Large intestine (tissue), 3 donors: Measurements from ENCODE around the gene NFE2L2. TPM values are rescaled to one million over a fixed set of nuclear protein-coding genes. Genes with fewer than 3 reads are reported as not detected.

Source experiments
- DNase-seq, 2 donors: peaks; one replicate each; pipeline versions ENCODE4 v3.0.0 to v3.0.0-alpha.2; 2013
- H3K27ac ChIP-seq: one replicate; pipeline ENCODE4 v1.5.1; 2013; ENCODE audit warnings: low read length
- H3K27me3 ChIP-seq: 2 replicates; pipeline ENCODE4 v1.6.1; 2013; ENCODE audit warnings: low read length; ENCODE audit not compliant: control insufficient read depth, insufficient read depth
- H3K36me3 ChIP-seq: 2 replicates; pipeline ENCODE4 v1.6.1; 2013; ENCODE audit warnings: low read length; ENCODE audit not compliant: control insufficient read depth, insufficient read depth
- H3K4me1 ChIP-seq: one replicate; pipeline ENCODE4 v1.6.1; 2013; ENCODE audit warnings: low read length; ENCODE audit not compliant: control insufficient read depth, insufficient read depth
- H3K4me3 ChIP-seq: one replicate; pipeline ENCODE4 v1.5.1; 2013; ENCODE audit warnings: low read length
- H3K9me3 ChIP-seq: one replicate; pipeline ENCODE4 v1.6.1; 2013; ENCODE audit warnings: mild to moderate bottlenecking, low read depth, low read length, moderate library complexity; ENCODE audit not compliant: control insufficient read depth
- WGBS: methylation state at CpG from one replicate; pipeline ENCODE4 v1.1.5; 2013; ENCODE audit warnings: low lambda C conversion rate; ENCODE audit not compliant: insufficient coverage; 5-methylcytosine and 5-hydroxymethylcytosine counted together
- polyA plus RNA-seq: library from polyadenylated mRNA; unstranded; fragments of 120-200 nt; gene quantifications from one replicate; pipeline ENCODE4 v1.2.1, GENCODE V29; 2013

The NFE2L2 gene
- polyA plus RNA-seq, 1 donor: 86.4 TPM

DNA sequence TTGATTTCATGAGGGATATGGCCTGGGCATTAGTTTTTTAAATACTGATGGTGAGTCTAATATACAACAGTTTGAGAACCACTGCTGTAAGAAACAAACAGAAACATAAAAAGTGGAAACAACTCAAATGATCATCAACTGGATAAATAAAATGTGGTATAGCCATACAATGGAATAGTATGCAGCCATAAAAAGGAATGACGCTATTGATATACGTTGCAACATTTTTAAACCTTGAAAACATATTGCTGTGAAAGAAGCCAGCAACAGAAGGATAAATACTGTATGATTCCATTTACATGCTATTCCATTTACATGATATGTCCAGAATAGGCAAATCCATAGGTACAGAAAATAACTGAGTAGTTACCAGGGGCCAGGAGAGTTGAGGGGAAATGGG, 6.5 kb downstream of the NFE2L2 start:
- Histone ChIP-seq H3K27ac (no peak overlapping the region), H3K9me3 (no peaks in the 10 kb centered on the region), H3K4me3 (no peak overlapping the region), H3K36me3 (peaks cover 3% of the 10 kb centered on the region), H3K4me1 (peaks cover 53% of the 10 kb centered on the region), H3K27me3 (no peaks in the 10 kb centered on the region)
- WGBS: 100% methylated on average over 2 of the region's 2 CpGs
- DNase-seq: no peak

DNA sequence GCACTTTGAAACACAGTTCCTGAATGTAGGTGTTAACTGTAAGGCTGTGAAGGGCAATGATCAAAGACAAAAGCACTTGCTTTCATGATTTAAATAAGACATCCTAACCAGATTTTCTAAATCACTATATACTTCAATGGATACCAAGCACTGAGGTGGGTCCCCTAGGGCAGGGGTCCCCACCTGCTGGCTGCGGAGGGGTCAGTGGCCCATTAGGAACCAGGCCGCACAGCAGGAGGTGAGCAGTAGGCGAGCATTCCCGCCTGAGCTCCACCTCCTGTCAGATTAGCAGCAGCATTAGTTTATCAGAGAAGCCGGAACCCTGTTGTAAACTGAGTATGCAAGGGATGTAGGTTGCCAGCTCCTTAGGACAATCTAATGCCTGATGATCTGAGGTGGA, 7.1 kb downstream of the NFE2L2 start:
- peak overlapping the region; percentile 94 for H3K27ac ChIP-seq
- H3K27me3 ChIP-seq: no peaks in the 10 kb centered on the region
- DNase-seq: no peak
- H3K9me3 ChIP-seq: no peaks in the 10 kb centered on the region
- peaks cover 59% of the 10 kb centered on the region for H3K4me1 ChIP-seq
- no CpG with 5 or more reads among the region's 5 CpGs for WGBS
- peaks cover 3% of the 10 kb centered on the region for H3K36me3 ChIP-seq
- H3K4me3 ChIP-seq: no peak overlapping the region

DNA sequence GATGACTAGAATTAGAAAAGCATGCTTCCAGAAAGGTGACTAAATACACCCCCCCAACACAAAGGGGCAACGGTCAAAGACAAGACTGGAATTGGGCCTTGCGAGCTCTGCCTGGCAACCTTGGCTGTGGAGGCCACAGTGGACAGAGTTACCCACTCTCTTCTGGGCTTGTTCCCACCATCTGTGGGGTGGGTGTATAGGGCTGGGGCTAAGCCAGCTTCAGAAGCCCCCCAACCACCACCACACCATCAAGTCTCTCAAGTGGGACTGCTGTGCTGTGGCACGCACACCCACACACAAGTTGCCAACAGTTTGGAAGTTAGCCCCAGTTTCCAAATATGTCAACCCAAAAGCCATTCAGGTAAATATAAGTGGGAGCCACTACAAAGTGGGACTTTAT, 7.8 kb downstream of the NFE2L2 start:
- peak overlapping the region; percentile 94 for H3K27ac ChIP-seq
- no peaks in the 10 kb centered on the region for H3K9me3 ChIP-seq
- H3K4me1 ChIP-seq: peaks cover 62% of the 10 kb centered on the region
- no peaks in the 10 kb centered on the region for H3K27me3 ChIP-seq
- DNase-seq: peak in 1 of 2 donors; percentile 33
- H3K4me3 ChIP-seq: no peak overlapping the region
- H3K36me3 ChIP-seq: peaks cover 3% of the 10 kb centered on the region
- no CpG with 5 or more reads among the region's 3 CpGs for WGBS

DNA sequence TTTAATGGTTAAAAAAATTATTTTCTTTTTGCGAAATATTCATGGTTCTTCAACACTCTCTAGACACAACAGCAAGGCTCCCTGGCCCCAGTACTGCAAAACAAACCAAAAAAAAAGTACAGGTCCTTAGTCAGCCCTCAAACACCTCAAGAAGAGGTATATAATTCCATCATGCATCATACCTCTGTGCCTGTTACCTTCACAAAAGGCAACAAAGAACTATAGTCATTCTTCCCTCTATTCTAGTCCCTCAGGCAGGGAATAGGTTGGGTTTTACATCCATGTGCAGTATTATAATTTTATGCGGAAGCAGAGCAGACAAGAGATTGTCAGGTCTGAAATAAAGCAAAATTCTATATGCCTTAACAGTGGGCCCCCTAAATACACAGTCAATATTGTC, 8.5 kb downstream of the NFE2L2 start:
- Histone ChIP-seq H3K27ac (peak overlapping the region; percentile 94), H3K4me3 (no peak overlapping the region), H3K27me3 (no peaks in the 10 kb centered on the region), H3K9me3 (no peaks in the 10 kb centered on the region), H3K4me1 (peaks cover 56% of the 10 kb centered on the region), H3K36me3 (peaks cover 3% of the 10 kb centered on the region)
- peak in 1 of 2 donors; percentile 1 for DNase-seq
- no CpG with 5 or more reads among the region's 2 CpGs for WGBS

DNA sequence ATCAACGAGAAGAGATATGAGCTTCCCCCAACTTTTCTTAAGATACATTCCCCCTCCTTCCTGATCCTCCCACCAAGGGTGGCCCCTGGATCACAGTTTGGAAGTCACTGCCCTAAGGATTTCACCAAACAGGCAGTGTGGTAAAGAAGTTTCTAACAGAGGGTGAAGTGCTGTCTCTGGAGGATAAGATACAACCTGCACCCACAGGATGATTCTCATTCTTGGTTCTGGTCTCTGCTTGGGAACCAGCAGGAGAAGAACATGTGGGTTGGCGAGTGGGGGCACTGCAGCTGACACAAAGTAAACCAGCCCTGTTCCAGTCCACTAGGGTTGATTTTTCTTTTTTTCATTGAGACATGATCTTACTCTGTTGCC, 9.3 kb downstream of the NFE2L2 start:
- no peak overlapping the region for H3K4me3 ChIP-seq
- no peaks in the 10 kb centered on the region for H3K27me3 ChIP-seq
- no peaks in the 10 kb centered on the region for H3K9me3 ChIP-seq
- no CpG with 5 or more reads among the region's 2 CpGs for WGBS
- peaks cover 53% of the 10 kb centered on the region for H3K4me1 ChIP-seq
- H3K27ac ChIP-seq: peak overlapping the region; percentile 94
- no peak for DNase-seq
- H3K36me3 ChIP-seq: peaks cover 3% of the 10 kb centered on the region

DNA sequence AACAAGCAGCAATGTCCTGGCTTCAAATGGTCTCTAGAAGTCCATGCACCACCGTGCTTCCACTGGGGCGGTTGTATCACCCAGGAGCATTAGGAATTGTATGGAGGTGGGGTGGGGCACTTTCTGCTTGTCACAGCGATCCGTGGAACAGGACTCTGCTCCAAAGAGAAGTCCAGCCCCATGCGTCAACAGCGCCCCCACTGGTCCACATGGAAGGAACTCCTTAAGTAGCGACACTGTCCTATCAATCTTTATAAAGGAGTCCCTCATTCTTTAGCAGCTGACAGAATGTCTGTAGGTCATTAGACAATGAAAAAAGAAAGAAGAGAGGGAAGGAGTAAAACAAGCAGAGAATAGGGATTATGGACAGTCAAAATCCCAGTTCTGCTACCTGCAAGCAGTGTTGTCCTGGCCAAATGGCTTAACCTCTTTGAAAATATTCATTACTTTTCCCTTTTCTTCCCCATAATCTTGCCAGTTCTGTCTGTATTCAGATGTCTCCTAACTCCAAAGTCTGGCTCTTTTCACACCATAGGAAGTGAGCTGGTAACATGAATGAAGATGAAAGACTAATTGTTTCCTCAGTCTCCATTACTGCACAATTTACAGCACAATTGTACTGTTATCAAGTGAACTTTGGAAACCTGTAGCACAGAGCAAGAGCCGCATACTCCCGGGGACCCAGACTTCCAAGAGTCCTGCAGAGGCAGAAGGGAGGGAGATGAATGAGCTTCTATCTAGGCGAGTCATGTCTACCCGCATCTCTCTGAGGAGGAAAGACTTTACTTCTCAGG, 9.9 kb downstream of the NFE2L2 start:
- H3K27me3 ChIP-seq: no peaks in the 10 kb centered on the region
- H3K9me3 ChIP-seq: no peaks in the 10 kb centered on the region

DNA sequence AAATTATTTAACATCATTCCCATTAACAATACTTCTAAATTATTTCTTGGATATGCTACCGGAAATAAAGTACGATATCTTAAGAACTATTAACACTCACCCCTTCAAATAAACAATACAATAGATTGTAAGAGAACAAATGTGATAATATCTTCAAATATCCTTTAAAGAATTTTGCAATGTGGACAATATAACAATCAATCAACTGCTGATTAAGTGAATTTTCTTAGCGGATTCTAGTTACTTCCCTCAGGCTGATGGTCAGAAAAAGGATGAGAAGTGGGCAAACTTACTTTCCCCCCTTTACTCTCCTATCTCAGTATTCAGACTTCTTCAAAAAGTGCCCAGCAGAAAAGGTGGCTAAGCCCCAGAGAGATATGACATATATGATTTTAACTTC, 10.8 kb downstream of the NFE2L2 start:
- DNase-seq: no peak
- no peak overlapping the region for H3K4me3 ChIP-seq
- peak overlapping the region; percentile 94 for H3K27ac ChIP-seq
- 73% methylated on average over 2 of the region's 3 CpGs for WGBS
- peaks cover 51% of the 10 kb centered on the region for H3K4me1 ChIP-seq
- no peaks in the 10 kb centered on the region for H3K9me3 ChIP-seq
- H3K36me3 ChIP-seq: peaks cover 8% of the 10 kb centered on the region
- no peaks in the 10 kb centered on the region for H3K27me3 ChIP-seq

More for the DNA sequence above, 9.9 kb downstream of the NFE2L2 start:
- WGBS: no CpG with 5 or more reads among the region's 11 CpGs
- Histone ChIP-seq H3K4me1 (peaks cover 51% of the 10 kb centered on the region), H3K27ac (peak overlapping the region; percentile 94), H3K36me3 (peaks cover 3% of the 10 kb centered on the region), H3K4me3 (no peak overlapping the region)
- peak; percentile 90 to 93 for DNase-seq

DNA sequence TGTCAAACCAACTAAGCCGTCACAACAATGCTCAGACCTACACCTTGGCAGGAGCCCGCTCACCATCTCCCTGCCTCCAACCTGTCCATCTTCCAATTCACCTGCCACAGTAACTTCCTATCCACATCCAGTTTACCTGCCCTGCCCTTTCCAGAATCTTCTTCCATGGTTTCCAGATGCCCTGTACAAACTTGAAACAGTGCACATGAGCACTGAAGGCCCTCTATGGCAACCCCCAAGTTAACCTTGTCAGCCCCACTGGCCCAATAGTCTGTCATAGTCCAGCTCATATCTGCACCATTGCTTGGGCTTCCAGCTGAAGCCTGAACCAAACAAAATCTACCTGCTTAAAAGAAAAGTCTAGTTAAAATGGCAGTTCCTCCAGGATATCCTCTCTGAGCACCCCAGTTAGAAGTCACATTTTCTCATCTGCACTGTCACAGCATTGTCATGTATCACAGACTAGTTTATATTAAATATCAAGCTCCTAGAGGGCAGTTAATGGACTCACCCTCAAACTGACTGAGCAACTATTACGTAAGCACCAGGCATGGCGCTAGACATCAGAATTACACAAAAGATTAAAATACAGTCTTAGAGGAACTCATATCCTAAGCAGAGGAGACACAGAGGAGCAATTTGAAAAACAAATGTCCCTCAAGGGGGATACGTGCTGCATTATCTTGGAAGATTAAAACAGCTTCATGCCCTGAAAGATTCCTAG, 11.6 kb downstream of the NFE2L2 start:
- peaks cover 52% of the 10 kb centered on the region for H3K4me1 ChIP-seq
- H3K9me3 ChIP-seq: no peaks in the 10 kb centered on the region
- peak in 1 of 2 donors; percentile 48 for DNase-seq
- peak overlapping the region; percentile 94 for H3K27ac ChIP-seq
- H3K36me3 ChIP-seq: peaks cover 10% of the 10 kb centered on the region
- no peaks in the 10 kb centered on the region for H3K27me3 ChIP-seq
- no CpG with 5 or more reads among the region's 5 CpGs for WGBS
- no peak overlapping the region for H3K4me3 ChIP-seq

DNA sequence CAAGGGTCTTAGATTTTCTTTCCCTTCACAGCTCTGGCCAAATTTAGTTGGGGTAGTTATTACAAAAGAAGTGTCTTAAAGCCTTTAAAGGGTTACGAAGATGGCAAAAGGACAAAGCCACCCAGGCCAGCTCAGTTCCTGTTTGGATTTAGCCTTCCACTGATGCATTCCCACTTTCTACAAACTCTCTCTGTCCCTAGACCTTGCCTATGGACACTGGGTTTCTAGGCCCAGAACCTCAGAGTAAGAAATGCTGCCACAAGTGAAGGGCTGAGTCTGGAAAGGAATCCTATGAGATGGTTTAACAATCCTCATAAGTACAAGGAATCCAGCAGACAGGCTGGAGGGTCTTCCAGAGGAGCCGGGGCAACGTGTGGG, 13.4 kb downstream of the NFE2L2 start:
- DNase-seq: no peak
- H3K4me3 ChIP-seq: no peak overlapping the region
- peaks cover 44% of the 10 kb centered on the region for H3K4me1 ChIP-seq
- H3K27me3 ChIP-seq: no peaks in the 10 kb centered on the region
- peaks cover 7% of the 10 kb centered on the region for H3K36me3 ChIP-seq
- peak overlapping the region; percentile 94 for H3K27ac ChIP-seq
- no peaks in the 10 kb centered on the region for H3K9me3 ChIP-seq
- no CpG with 5 or more reads among the region's 3 CpGs for WGBS

DNA sequence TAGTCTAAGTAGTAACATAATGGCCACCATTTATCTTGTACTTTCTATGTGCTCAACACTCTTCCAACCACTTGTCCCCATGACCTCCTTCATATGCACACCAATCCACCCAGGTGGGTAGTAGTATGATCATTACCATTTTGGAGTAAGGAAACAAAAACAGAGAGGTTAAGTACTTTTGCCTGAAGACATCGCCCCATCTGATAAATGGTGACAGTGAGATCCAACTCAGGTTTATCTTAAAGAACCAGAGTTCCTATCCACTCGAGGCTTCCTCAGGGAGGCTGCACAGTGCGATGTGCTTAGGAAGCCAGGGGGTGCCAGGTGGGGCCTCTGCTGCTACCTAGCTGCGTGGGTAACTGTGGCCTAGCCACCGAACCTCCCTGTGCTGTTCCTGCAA, 14.1 kb downstream of the NFE2L2 start:
- DNase-seq: no peak
- no CpG with 5 or more reads among the region's 5 CpGs for WGBS
- H3K4me1 ChIP-seq: peaks cover 42% of the 10 kb centered on the region
- H3K27me3 ChIP-seq: no peaks in the 10 kb centered on the region
- no peak overlapping the region for H3K27ac ChIP-seq
- H3K9me3 ChIP-seq: no peaks in the 10 kb centered on the region
- H3K4me3 ChIP-seq: no peak overlapping the region
- peaks cover 7% of the 10 kb centered on the region for H3K36me3 ChIP-seq
